ENCODE measurements around the gene MAPT. TPM values are rescaled to one million over a fixed set of nuclear protein-coding genes. Genes with fewer than 3 reads are reported as not detected.

The MAPT gene
- total RNA-seq, 6 donors from 2014 or later: 2.1 to 3.7 (median 2.8) TPM

GRCh38 chr17:45999900-46000290 is 105.5 kb downstream of the MAPT start:
- TF ChIP-seq CTCF (IDR thresholded peaks at IDR 0.05) (no peak), POLR2AphosphoS5 (IDR thresholded peaks at IDR 0.05) (no peak), POLR2A (IDR thresholded peaks at IDR 0.05) (no peak), EP300 (IDR thresholded peaks at IDR 0.05) (no peak)
- 85 to 89% methylated on average over 9 of the region's 9 CpGs for WGBS, 2 donors
- no peak for DNase-seq
- ATAC-seq (ENCODE audit: low FRiP score in 2 of 2): no peak
- no peak overlapping the region for H3K4me3 ChIP-seq
- H3K27me3 ChIP-seq: no peaks in the 10 kb centered on the region
- H3K27ac ChIP-seq: no peak overlapping the region
- no peaks in the 10 kb centered on the region for H3K9me3 ChIP-seq
- peaks cover 0 to 3% (median 0%) of the 10 kb centered on the region in 4 donors for H3K4me1 ChIP-seq
- H3K36me3 ChIP-seq: no peaks in the 10 kb centered on the region

GRCh38 chr17:46000292-46000691 is 105.9 kb downstream of the MAPT start:
- Histone ChIP-seq H3K4me3 (no peak overlapping the region), H3K36me3 (no peaks in the 10 kb centered on the region), H3K4me1 (peaks cover 0 to 3% (median 0%) of the 10 kb centered on the region in 4 donors), H3K27ac (no peak overlapping the region), H3K9me3 (no peaks in the 10 kb centered on the region), H3K27me3 (no peaks in the 10 kb centered on the region)
- DNase-seq (no peak), ATAC-seq (ENCODE audit: low FRiP score in 2 of 2) (no peak)
- TF ChIP-seq EP300 (IDR thresholded peaks at IDR 0.05) (no peak), CTCF (IDR thresholded peaks at IDR 0.05) (no peak), POLR2A (IDR thresholded peaks at IDR 0.05) (no peak), POLR2AphosphoS5 (IDR thresholded peaks at IDR 0.05) (no peak)
- 74 to 76% methylated on average over 7 of the region's 7 CpGs for WGBS, 2 donors

GRCh38 chr17:46000757-46001156 is 106.4 kb downstream of the MAPT start:
- 79% methylated on average over 2 of the region's 2 CpGs; no CpG with 5 or more reads in 1 of the 2 donors for WGBS, 2 donors
- DNase-seq (no peak), ATAC-seq (ENCODE audit: low FRiP score in 2 of 2) (no peak)
- no peak overlapping the region for H3K27ac ChIP-seq
- no peak for TF ChIP-seq POLR2AphosphoS5 (IDR thresholded peaks at IDR 0.05)
- no peak for TF ChIP-seq POLR2A (IDR thresholded peaks at IDR 0.05)
- TF ChIP-seq EP300 (IDR thresholded peaks at IDR 0.05): no peak
- TF ChIP-seq CTCF (IDR thresholded peaks at IDR 0.05): no peak
- no peaks in the 10 kb centered on the region for H3K27me3 ChIP-seq
- H3K4me1 ChIP-seq: peaks cover 0 to 3% (median 0%) of the 10 kb centered on the region in 4 donors
- no peaks in the 10 kb centered on the region for H3K9me3 ChIP-seq
- H3K4me3 ChIP-seq: no peak overlapping the region
- H3K36me3 ChIP-seq: no peaks in the 10 kb centered on the region

GRCh38 chr17:46001390-46002310 is 107.3 kb downstream of the MAPT start:
- peaks cover 0 to 3% (median 0%) of the 10 kb centered on the region in 4 donors for H3K4me1 ChIP-seq
- H3K4me3 ChIP-seq: no peak overlapping the region
- no peak overlapping the region for H3K27ac ChIP-seq
- peak; percentile 5 for ATAC-seq (ENCODE audit: low FRiP score in 2 of 2)
- H3K9me3 ChIP-seq: no peaks in the 10 kb centered on the region
- no peaks in the 10 kb centered on the region for H3K36me3 ChIP-seq
- DNase-seq: no peak
- 72 to 74% methylated on average over 13 of the region's 13 CpGs for WGBS, 2 donors
- no peaks in the 10 kb centered on the region for H3K27me3 ChIP-seq
- TF ChIP-seq EP300 (IDR thresholded peaks at IDR 0.05): no peak
- TF ChIP-seq POLR2A (IDR thresholded peaks at IDR 0.05): no peak
- no peak for TF ChIP-seq CTCF (IDR thresholded peaks at IDR 0.05)
- TF ChIP-seq POLR2AphosphoS5 (IDR thresholded peaks at IDR 0.05): no peak
